ENCODE measurements around the gene NRN1L.
A peak's percentile ranks its signal among the peaks of the same experiment; 100 is the strongest.

NRN1L gene

GRCh38 chr16:67879462-67879861, 5.2 kb upstream of the NRN1L start:
- Histone ChIP-seq H3K4ac (ENCODE audit: low read length) (no peak overlapping the region), H4K91ac (ENCODE audit: low read depth, low read length, poor library complexity) (no peak overlapping the region), H3K4me1 (ENCODE audit: control insufficient read depth in 2 of 2, insufficient read depth in 1 of 2, low read depth in 1 of 2, low read length in 2 of 2) (peaks cover 0 to 2% of the 10 kb centered on the region in 2 donors), H4K8ac (ENCODE audit: low read depth, low read length) (no peak overlapping the region), H3K27me3 (ENCODE audit: control insufficient read depth in 3 of 3, insufficient read depth in 3 of 3, low read depth in 1 of 3, low read length in 3 of 3) (no peaks in the 10 kb centered on the region), H2BK15ac (ENCODE audit: low read length) (no peak overlapping the region), H2AK5ac (ENCODE audit: low read depth, low read length) (no peak overlapping the region), H3K4me2 (ENCODE audit: insufficient read depth, low read length, poor library complexity, severe bottlenecking) (no peak overlapping the region), H3K27ac (replicated peaks; ENCODE audit: low read length) (no peak overlapping the region), H2AFZ (ENCODE audit: low read length) (no peak overlapping the region), H2BK120ac (ENCODE audit: low read depth, low read length) (no peak overlapping the region), H3K14ac (ENCODE audit: low read length) (no peak overlapping the region), H3K18ac (ENCODE audit: low read length) (no peak overlapping the region), H3K9ac (ENCODE audit: low read depth, low read length, poor library complexity) (no peak overlapping the region), H2BK12ac (ENCODE audit: low read length) (no peak overlapping the region), H3K23ac (ENCODE audit: low read depth, low read length, poor library complexity) (no peak overlapping the region), H3K79me1 (ENCODE audit: low read depth, low read length) (peaks cover 9% of the 10 kb centered on the region), H3K36me3 (replicated peaks in 1 of 2; ENCODE audit: control insufficient read depth in 2 of 2, insufficient read depth in 2 of 2, low read length in 2 of 2) (peaks cover 77 to 95% of the 10 kb centered on the region in 2 donors), H3K9me3 (replicated peaks in 1 of 2; ENCODE audit: control insufficient read depth in 2 of 2, insufficient read depth in 1 of 2, low read depth in 1 of 2, low read length in 2 of 2) (peaks cover 0 to 1% of the 10 kb centered on the region in 2 donors), H2BK5ac (ENCODE audit: low read length) (no peak overlapping the region), H3K4me3 (ENCODE audit: low read length in 2 of 2) (no peak overlapping the region)
- no peak for DNase-seq (ENCODE audit: low spot score)
- no CpG with 5 or more reads among the region's 12 CpGs for WGBS, 2 donors (ENCODE audit: extremely low coverage in 2 of 2, insufficient read length in 2 of 2, insufficient replicate concordance in 1 of 2)

- H3K23ac ChIP-seq (ENCODE audit: low read depth, low read length, poor library complexity) = no peak overlapping the region
- no peaks in the 10 kb centered on the region for H3K27me3 ChIP-seq (ENCODE audit: control insufficient read depth in 3 of 3, insufficient read depth in 3 of 3, low read depth in 1 of 3, low read length in 3 of 3)
- WGBS, 2 donors (ENCODE audit: extremely low coverage in 2 of 2, insufficient read length in 2 of 2, insufficient replicate concordance in 1 of 2) = no CpG with 5 or more reads among the region's 5 CpGs
- no peak overlapping the region for H2AFZ ChIP-seq (ENCODE audit: low read length)
- H2BK12ac ChIP-seq (ENCODE audit: low read length) = no peak overlapping the region
- H2AK5ac ChIP-seq (ENCODE audit: low read depth, low read length) = no peak overlapping the region
- H2BK5ac ChIP-seq (ENCODE audit: low read length) = no peak overlapping the region
- H3K4me2 ChIP-seq (ENCODE audit: insufficient read depth, low read length, poor library complexity, severe bottlenecking) = no peak overlapping the region
- no peak overlapping the region for H4K8ac ChIP-seq (ENCODE audit: low read depth, low read length)
- peaks cover 8% of the 10 kb centered on the region for H3K79me1 ChIP-seq (ENCODE audit: low read depth, low read length)
- H3K36me3 ChIP-seq (replicated peaks in 1 of 2; ENCODE audit: control insufficient read depth in 2 of 2, insufficient read depth in 2 of 2, low read length in 2 of 2) = peaks cover 77 to 98% of the 10 kb centered on the region in 2 donors
- H3K18ac ChIP-seq (ENCODE audit: low read length) = no peak overlapping the region
- H3K4me3 ChIP-seq (ENCODE audit: low read length in 2 of 2) = no peak overlapping the region
- no peak overlapping the region for H3K4ac ChIP-seq (ENCODE audit: low read length)
- peaks cover 0 to 2% of the 10 kb centered on the region in 2 donors for H3K4me1 ChIP-seq (ENCODE audit: control insufficient read depth in 2 of 2, insufficient read depth in 1 of 2, low read depth in 1 of 2, low read length in 2 of 2)
- no peak overlapping the region for H3K9ac ChIP-seq (ENCODE audit: low read depth, low read length, poor library complexity)
- H4K91ac ChIP-seq (ENCODE audit: low read depth, low read length, poor library complexity) = no peak overlapping the region
- H3K14ac ChIP-seq (ENCODE audit: low read length) = no peak overlapping the region
- H3K27ac ChIP-seq (replicated peaks; ENCODE audit: low read length) = no peak overlapping the region
- no peak overlapping the region for H2BK120ac ChIP-seq (ENCODE audit: low read depth, low read length)
- no peak overlapping the region for H2BK15ac ChIP-seq (ENCODE audit: low read length)
- no peak for DNase-seq (ENCODE audit: low spot score)
- peaks cover 0 to 1% of the 10 kb centered on the region in 2 donors for H3K9me3 ChIP-seq (replicated peaks in 1 of 2; ENCODE audit: control insufficient read depth in 2 of 2, insufficient read depth in 1 of 2, low read depth in 1 of 2, low read length in 2 of 2)
Observed at GRCh38 chr16:67879936-67880335, 4.7 kb upstream of the NRN1L start.

- Histone ChIP-seq H3K4me3 (ENCODE audit: low read length in 2 of 2) (no peak overlapping the region), H2BK5ac (ENCODE audit: low read length) (no peak overlapping the region), H3K4me1 (ENCODE audit: control insufficient read depth in 2 of 2, insufficient read depth in 1 of 2, low read depth in 1 of 2, low read length in 2 of 2) (peaks cover 0 to 3% of the 10 kb centered on the region in 2 donors), H3K36me3 (replicated peaks in 1 of 2; ENCODE audit: control insufficient read depth in 2 of 2, insufficient read depth in 2 of 2, low read length in 2 of 2) (peaks cover 77 to 95% of the 10 kb centered on the region in 2 donors), H2BK15ac (ENCODE audit: low read length) (no peak overlapping the region), H2BK120ac (ENCODE audit: low read depth, low read length) (no peak overlapping the region), H3K18ac (ENCODE audit: low read length) (no peak overlapping the region), H4K8ac (ENCODE audit: low read depth, low read length) (no peak overlapping the region), H2BK12ac (ENCODE audit: low read length) (no peak overlapping the region), H3K9ac (ENCODE audit: low read depth, low read length, poor library complexity) (no peak overlapping the region), H3K23ac (ENCODE audit: low read depth, low read length, poor library complexity) (peak overlapping the region; percentile 71), H3K27me3 (ENCODE audit: control insufficient read depth in 3 of 3, insufficient read depth in 3 of 3, low read depth in 1 of 3, low read length in 3 of 3) (no peaks in the 10 kb centered on the region), H3K27ac (replicated peaks; ENCODE audit: low read length) (no peak overlapping the region), H3K79me1 (ENCODE audit: low read depth, low read length) (peaks cover 8% of the 10 kb centered on the region), H3K9me3 (replicated peaks in 1 of 2; ENCODE audit: control insufficient read depth in 2 of 2, insufficient read depth in 1 of 2, low read depth in 1 of 2, low read length in 2 of 2) (peaks cover 0 to 1% of the 10 kb centered on the region in 2 donors), H3K4me2 (ENCODE audit: insufficient read depth, low read length, poor library complexity, severe bottlenecking) (no peak overlapping the region), H2AK5ac (ENCODE audit: low read depth, low read length) (no peak overlapping the region), H3K14ac (ENCODE audit: low read length) (no peak overlapping the region), H3K4ac (ENCODE audit: low read length) (no peak overlapping the region), H2AFZ (ENCODE audit: low read length) (no peak overlapping the region), H4K91ac (ENCODE audit: low read depth, low read length, poor library complexity) (no peak overlapping the region)
- no peak for DNase-seq (ENCODE audit: low spot score)
- no CpG with 5 or more reads among the region's 13 CpGs for WGBS, 2 donors (ENCODE audit: extremely low coverage in 2 of 2, insufficient read length in 2 of 2, insufficient replicate concordance in 1 of 2)
Observed at GRCh38 chr16:67880584-67880983, 4.1 kb upstream of the NRN1L start.

GRCh38 chr16:67881621-67882161, 3.0 kb upstream of the NRN1L start:
- Histone ChIP-seq H3K4me3 (ENCODE audit: low read length in 2 of 2) (no peak overlapping the region), H2AFZ (ENCODE audit: low read length) (no peak overlapping the region), H3K18ac (ENCODE audit: low read length) (no peak overlapping the region), H3K23ac (ENCODE audit: low read depth, low read length, poor library complexity) (no peak overlapping the region), H3K4me1 (ENCODE audit: control insufficient read depth in 2 of 2, insufficient read depth in 1 of 2, low read depth in 1 of 2, low read length in 2 of 2) (peaks cover 0 to 3% of the 10 kb centered on the region in 2 donors), H2BK12ac (ENCODE audit: low read length) (no peak overlapping the region), H3K27ac (replicated peaks; ENCODE audit: low read length) (no peak overlapping the region), H3K4ac (ENCODE audit: low read length) (no peak overlapping the region), H4K91ac (ENCODE audit: low read depth, low read length, poor library complexity) (no peak overlapping the region), H2BK15ac (ENCODE audit: low read length) (no peak overlapping the region), H3K79me1 (ENCODE audit: low read depth, low read length) (peaks cover 8% of the 10 kb centered on the region), H3K14ac (ENCODE audit: low read length) (no peak overlapping the region), H3K36me3 (replicated peaks in 1 of 2; ENCODE audit: control insufficient read depth in 2 of 2, insufficient read depth in 2 of 2, low read length in 2 of 2) (peaks cover 70 to 84% of the 10 kb centered on the region in 2 donors), H2AK5ac (ENCODE audit: low read depth, low read length) (no peak overlapping the region), H4K8ac (ENCODE audit: low read depth, low read length) (no peak overlapping the region), H3K9ac (ENCODE audit: low read depth, low read length, poor library complexity) (no peak overlapping the region), H2BK5ac (ENCODE audit: low read length) (no peak overlapping the region), H3K4me2 (ENCODE audit: insufficient read depth, low read length, poor library complexity, severe bottlenecking) (no peak overlapping the region), H2BK120ac (ENCODE audit: low read depth, low read length) (no peak overlapping the region), H3K9me3 (replicated peaks in 1 of 2; ENCODE audit: control insufficient read depth in 2 of 2, insufficient read depth in 1 of 2, low read depth in 1 of 2, low read length in 2 of 2) (peaks cover 0 to 1% of the 10 kb centered on the region in 2 donors), H3K27me3 (ENCODE audit: control insufficient read depth in 3 of 3, insufficient read depth in 3 of 3, low read depth in 1 of 3, low read length in 3 of 3) (no peaks in the 10 kb centered on the region)
- no CpG with 5 or more reads among the region's 21 CpGs for WGBS, 2 donors (ENCODE audit: extremely low coverage in 2 of 2, insufficient read length in 2 of 2, insufficient replicate concordance in 1 of 2)
- no peak for DNase-seq (ENCODE audit: low spot score)

Measured in neuronal stem cell (in vitro differentiated cells).